NCI-H1694 treated with DMSO at 0.1 percent for 48 hours (cell line): ENCODE results near the gene CEP295NL.
A peak's percentile ranks its signal among the peaks of the same experiment; 100 is the strongest.

ENCODE experiments used
- DNase-seq: peaks from one replicate; lab custom pipeline; 2025; lab: John Stamatoyannopoulos, UW

The CEP295NL gene

GRCh38 chr17:78865682-78866390 is 37.2 kb downstream of the CEP295NL start:
- DNase-seq: peak; percentile 68

GRCh38 chr17:78864117-78864516 is 38.9 kb downstream of the CEP295NL start:
- no peak for DNase-seq

- no peak for DNase-seq
Measured at GRCh38 chr17:78862073-78863023, 40.7 kb downstream of the CEP295NL start.

GRCh38 chr17:78861229-78861628 is 41.8 kb downstream of the CEP295NL start:
- no peak for DNase-seq

- no peak for DNase-seq
Measured at GRCh38 chr17:78859051-78859450, 44.0 kb downstream of the CEP295NL start.

- no peak for DNase-seq
Measured at GRCh38 chr17:78857266-78857665, 45.7 kb downstream of the CEP295NL start.

DNA sequence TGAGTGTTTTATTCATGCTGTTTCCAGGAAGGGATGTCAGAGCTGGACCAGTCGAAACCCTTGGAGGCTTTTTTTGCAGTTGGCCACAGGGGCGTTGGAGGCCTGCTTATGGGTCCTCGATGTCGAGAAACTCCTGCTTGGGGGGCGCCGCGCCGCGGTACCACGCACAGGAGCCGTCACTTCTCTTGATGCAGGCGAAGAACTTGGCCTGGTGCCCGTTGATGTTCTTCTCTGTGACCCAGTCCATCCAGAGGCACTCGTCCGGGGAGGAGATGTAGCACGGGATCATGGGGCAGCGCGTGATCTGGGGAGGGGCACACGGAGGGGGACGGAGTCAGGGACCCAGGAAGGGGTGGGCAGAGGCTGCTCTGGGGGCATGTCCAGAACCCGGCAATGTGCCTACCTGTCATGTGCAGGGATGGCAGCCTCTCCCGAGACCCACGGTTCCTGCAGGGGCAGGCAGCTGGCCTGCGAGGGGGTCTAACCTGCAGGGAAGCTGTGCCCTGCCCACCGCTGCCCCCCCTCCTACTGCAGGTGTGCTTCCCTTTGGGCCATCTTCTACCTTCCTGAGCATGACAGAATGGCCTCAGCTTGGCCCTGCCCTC is 47.3 kb downstream of the CEP295NL start:
- no peak for DNase-seq

DNA sequence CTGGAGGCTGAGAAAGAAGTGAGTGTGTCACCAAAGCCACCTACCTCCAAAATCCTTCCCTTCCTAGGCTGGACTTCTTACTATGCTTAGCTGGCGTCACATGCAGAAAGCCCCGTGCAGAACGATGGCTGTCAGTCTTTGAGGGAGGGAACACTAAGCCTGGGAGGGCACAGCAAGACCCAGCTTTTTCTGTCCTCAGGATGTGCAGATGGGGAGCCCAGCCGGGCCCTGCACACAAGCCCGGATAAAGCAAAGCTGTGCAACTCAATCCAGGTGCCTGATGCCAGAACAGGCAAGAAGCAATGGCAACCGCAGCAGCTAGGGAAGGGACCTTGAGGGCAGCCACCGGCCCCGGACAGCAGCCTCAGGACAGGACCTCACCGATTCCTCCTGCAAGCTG is 48.5 kb downstream of the CEP295NL start:
- DNase-seq: no peak

DNA sequence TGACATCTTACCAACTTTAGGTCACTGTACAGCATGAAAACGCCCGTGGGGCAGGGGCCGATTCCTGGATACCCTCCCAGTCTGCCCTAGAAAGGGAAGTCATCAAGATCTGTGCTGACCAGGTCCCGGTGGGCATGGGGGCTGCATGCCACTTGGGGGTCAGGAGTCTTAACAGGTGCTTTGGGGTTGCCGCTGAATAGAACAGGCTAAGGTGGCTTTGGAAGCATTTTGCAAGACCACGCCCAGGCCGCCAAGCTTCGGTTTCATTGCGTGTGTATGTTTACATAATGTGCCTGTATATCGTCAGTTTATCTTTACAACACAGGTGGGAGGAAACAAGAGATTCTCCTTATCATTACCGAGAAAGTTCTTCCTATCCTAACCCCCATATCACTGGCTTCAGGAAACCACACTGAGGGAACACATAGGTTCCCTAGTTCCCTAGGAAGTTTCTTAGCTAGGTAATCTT is 49.0 kb downstream of the CEP295NL start:
- DNase-seq: no peak

DNA sequence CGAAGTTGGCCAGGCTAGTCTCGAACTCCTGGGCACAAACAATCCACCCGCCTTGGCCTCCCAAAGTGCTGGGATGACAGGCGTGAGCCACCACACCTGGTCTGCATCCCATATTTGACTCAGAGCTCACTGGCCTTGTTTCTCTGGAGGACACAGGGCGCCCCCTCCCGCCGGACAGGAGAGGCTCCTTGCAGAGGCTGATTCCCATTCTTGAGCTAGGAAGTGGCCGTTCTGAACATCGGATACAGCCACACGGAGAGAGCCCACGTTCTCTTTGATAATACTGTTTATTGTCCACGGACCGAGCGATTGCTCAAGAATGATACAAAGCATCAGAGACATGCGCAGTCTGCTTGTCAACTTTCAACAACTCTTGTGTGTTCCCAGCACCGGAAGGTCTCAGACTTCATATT is 50.3 kb downstream of the CEP295NL start:
- no peak for DNase-seq

DNA sequence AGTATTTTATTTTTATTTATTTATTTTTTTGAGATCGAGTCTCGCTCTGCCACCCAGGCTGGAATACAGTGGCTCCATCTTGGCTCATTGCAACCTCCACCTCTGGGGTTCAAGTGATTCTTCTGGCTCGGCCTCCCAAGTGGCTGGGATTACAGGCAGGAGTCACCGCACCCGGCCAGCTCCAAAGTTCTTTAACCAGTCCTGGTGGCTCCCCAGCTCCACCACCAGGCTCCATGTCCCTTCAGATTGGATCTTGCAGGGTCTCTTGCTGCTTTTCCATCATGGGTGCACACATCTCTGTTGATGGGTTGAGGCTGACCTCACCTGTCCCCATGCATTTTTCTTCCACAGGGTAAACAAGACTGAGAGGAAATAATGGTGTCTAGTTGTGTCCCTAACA is 54.0 kb downstream of the CEP295NL start:
- DNase-seq: no peak

DNA sequence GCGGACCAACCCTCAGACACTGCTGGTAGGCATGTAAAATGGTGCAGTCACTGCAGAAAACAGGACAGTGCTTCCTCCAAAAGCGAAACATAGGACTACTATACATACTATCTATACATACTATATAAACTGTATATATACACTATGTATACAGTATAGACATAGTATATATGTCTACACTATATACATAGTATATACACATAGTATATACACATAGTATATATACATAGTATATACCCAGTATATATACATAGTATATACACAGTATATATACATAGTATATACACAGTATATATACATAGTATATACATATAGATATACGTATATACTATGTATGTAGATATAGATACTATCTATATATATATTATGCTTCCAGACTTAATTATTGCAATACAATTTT is 55.9 kb downstream of the CEP295NL start:
- DNase-seq: no peak

DNA sequence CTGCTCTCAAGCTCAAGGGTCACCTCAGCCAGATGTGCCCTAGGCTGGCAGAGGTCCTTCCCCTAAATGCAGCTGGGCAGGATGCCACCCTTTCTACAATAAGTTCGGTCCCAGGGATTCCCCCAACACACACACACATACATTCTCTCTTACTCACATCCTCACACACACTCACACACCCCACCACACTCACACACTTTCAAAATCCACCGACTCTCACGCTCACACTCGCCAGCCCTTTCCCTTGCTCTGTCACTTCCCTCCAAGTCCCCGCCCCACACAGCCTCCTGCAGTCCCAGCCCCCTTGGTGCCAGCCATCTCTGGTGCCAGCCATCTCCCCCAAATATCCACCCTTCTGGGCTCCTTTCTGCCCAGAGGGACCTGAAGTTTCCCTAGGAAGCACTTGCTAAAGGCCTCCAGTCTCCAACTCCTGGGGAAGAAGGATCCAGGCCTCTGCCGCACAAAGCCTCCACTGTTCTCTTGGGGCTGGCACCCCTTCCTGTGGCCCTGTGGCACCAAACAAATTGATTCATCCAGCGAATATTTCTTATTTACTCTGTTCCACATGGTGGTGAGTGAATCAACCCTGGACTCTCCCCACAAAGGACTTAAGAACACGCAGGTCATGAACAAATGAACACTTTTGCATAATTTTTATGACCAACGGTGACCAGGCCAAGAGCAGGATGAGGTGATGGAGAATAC is 58.5 kb downstream of the CEP295NL start:
- no peak for DNase-seq

- peak; percentile 64 for DNase-seq
Measured at GRCh38 chr17:78842881-78843565, 60.0 kb downstream of the CEP295NL start.

DNA sequence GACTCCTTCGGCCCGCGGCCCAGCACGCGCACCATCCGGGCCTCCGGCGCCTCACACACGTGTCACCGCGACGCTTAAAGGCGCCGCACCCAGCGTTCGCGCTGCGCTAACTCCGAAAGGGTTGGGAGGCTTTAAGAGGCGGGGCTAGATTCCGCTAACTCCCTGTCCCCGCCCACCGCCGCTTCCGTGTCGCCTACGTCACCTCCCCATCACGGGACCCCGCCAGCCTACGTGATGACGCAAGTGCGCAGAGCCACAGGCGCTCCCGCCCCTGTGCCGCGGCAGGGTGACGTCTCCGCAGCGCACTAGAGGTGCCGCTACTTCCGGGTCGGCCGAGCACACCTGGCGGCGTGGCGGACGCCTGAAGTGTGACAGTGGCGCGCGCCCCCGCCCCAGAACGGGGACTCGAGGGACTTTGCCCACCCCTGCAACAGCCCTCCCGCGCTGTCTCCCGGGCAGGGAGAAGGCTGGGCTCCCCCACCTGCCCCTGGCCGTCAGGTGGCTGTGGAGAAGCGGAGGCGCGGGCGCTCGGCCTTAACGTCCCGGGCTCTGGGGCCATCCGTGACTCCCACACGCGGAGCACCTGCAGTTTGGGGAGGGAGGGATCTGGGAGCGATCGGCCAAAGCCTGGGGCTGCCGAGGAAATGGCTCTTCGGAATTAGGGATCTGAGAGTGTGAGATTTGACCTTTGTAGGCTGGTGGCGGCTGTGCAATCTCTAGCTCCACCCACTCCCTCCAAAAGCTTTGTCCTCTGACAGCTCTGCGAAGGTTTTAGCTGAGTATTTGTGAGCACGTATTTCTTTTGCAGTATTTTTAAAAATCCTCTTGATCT is 62.0 kb downstream of the CEP295NL start, which contains the start of gene USP36:
Gene USP36 (minus strand): TSS at position 35 of the 832 bp plus-strand sequence. CDS start 4,451 bp downstream, outside the sequence.
- DNase-seq: peak; percentile 98
